GM21825 (cell line): Measurements from ENCODE around the gene PPP4R3A.
"Not testable (repeated sequence)": the region's sequence is repeated elsewhere in the genome, so short reads cannot be mapped to it uniquely, and the experiment has no call there.

ENCODE experiments used
- ATAC-seq: cut with Tn5 transposase; IDR thresholded peaks from one replicate; pipeline ENCODE4 v1.9.1; 2021; ENCODE audit warnings: mild to moderate bottlenecking, moderate library complexity; ENCODE audit not compliant: unreplicated experiment

PPP4R3A gene

DNA sequence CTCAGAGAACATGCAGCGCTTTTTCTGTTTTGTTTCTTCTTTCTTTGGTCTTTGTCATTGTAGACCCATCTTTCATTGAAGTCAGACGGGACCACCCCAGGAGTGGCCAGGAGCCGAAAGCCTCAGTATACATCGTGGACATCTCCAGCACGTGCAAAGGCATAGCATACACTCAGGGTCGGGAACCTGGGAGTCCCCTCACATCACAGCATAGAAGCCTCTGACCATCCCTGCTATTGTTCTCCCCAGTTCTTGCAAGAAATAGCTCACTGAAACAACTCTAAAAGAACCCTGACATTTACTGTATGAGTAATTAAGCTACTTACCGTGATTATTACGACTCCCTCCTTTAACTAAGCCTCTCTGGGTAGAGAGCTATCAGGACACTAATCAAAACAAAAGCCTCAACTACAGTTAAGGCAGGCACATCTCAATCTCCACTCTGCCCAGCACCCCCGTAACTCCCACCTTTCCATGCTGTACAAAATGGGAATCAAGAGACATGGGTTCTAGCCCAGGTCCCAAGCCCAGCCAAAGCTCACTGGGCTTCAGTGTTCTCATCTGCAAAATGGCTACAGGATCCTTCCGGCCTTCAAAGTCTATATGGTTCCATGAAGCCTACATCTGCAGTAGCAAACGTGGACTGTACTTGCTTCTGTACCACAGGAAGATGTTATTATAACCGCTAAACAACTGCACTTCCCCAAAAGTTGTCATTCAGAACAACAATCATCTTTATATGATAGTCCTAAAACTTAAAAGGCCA lies 99.2 kb downstream of the PPP4R3A start:
- ATAC-seq: no peak

DNA sequence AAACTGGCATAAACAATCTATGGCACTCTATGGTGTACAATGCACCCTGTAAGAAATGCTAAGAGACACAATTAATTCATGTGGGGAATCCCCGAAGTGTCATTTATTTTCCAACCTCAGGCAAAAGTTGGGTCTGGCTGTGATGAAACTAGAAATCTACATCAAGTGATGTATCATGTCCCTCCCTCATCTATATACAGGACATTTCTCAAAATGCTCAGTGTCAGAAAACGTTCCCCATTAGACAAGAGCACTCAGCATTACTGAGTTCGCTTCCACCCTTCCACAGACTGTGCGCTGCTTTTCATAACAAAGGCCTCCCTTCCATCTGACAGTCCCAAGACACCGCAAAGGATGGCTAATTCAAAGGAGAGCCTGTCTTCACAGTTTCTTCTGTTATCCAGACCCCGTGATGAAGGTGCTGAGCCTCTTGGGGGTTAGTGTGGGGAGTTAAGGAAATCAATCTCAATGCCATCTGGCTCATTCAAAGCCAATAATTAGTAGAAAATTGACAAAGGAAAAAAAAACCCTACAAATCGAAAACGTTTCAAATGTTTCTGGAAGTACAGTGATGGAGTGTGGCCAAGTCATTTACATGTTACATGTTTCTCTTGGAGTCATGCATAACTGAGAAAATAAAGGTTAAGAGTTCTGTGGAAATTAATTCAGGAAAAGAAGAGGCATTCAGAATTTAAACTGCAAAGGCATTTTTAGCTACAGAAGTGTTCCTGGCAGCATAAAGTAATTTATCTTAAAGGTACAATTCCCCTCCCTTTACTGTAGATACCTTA lies 100.0 kb downstream of the PPP4R3A start:
- no peak for ATAC-seq

DNA sequence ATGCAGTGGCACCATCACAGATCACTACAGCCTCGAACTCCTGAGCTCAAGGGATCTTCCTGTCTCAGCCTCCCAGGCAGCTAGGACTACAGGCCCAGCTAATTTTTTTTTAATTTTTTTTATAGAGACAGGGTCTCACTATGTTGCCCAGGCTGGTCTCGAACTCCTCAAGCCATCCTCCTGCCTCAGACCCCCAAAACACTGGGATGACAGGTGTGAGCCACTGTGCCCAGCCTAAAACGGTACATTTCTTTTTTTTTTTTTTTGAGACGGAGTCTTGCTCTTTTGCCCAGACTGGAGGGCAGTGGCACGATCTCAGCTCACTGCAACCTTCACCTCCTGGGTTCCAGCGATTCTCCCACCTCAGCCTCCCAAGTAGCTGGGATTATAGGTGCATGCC lies 100.9 kb downstream of the PPP4R3A start:
- not testable (repeated sequence) for ATAC-seq
